B cell (primary cell): Measurements from ENCODE around the gene TBC1D20. TPM values are rescaled to one million over a fixed set of nuclear protein-coding genes. Genes with fewer than 3 reads are reported as not detected.
A peak's percentile ranks its signal among the peaks of the same experiment; 100 is the strongest.

Source experiments
- ATAC-seq: fragments of 200-7000 bp; cut with Tn5 transposase; one replicate; pipeline ENCODE4 v1.10.0; 2021; ENCODE audit warnings: low read depth, mild to moderate bottlenecking, moderate number of reproducible peaks, moderate library complexity
- CTCF ChIA-PET: fragments of 350-600 bp; sonication (Branson Sonifier 250); formaldehyde crosslinking; loops from one replicate; lab custom pipeline; 2021; ENCODE audit warnings: antibody characterized with exemption, inconsistent platforms; lab: Charles Lee
- POLR2A ChIA-PET: fragments of 350-600 bp; sonication (Branson Sonifier 250); formaldehyde crosslinking; loops from one replicate; lab custom pipeline; 2021; ENCODE audit warnings: antibody characterized with exemption; lab: Charles Lee
- DNase-seq: peaks from one replicate; pipeline ENCODE4 v3.0.0; 2013
- H2AFZ ChIP-seq: 2 replicates; pipeline ENCODE4 v1.6.1; 2012; ENCODE audit warnings: mild to moderate bottlenecking, low read depth, low read length; ENCODE audit not compliant: insufficient read depth, poor library complexity, severe bottlenecking
- H3K27ac ChIP-seq, 2 donors: 1 replicate in 1 of 2; 2 replicates in 1 of 2; pipeline ENCODE4 v1.5.1; 2012 to 2013; ENCODE audit warnings: low read length in 2 of 2, mild to moderate bottlenecking in 2 of 2, moderate library complexity in 1 of 2
- H3K27me3 ChIP-seq, 4 experiments: fragments of 200-600 bp in 1 of 4; sonication (generic) in 1 of 4; replicated peaks in 1 of 4; 1 replicate in 2 of 4; 2 replicates in 2 of 4; pipeline versions ENCODE4 v1.6.1 to v1.7.0; 2013 to 2016; ENCODE audit warnings: low read length in 3 of 4, mild to moderate bottlenecking in 2 of 4, mixed read lengths in 1 of 4, moderate library complexity in 1 of 4; ENCODE audit not compliant: insufficient read depth in 4 of 4, control insufficient read depth in 3 of 4; ENCODE audit errors: control extremely low read depth in 1 of 4
- H3K36me3 ChIP-seq, 2 experiments: replicated peaks in 1 of 2; 1 replicate in 1 of 2; 2 replicates in 1 of 2; pipeline versions ENCODE4 v1.6.1 to v1.7.1; 2013; ENCODE audit warnings: low read length in 1 of 2; ENCODE audit not compliant: insufficient read depth in 2 of 2, control insufficient read depth in 1 of 2; ENCODE audit errors: control extremely low read depth in 1 of 2, extremely low read depth in 1 of 2
- H3K4me1 ChIP-seq, 2 donors: fragments of 200-600 bp in 1 of 2; sonication (generic) in 1 of 2; 1 replicate in 1 of 2; 2 replicates in 1 of 2; pipeline versions ENCODE4 v1.5.1 to v1.6.1; 2013 to 2017; ENCODE audit warnings: low read length in 2 of 2; ENCODE audit not compliant: control insufficient read depth in 2 of 2, insufficient read depth in 2 of 2
- H3K4me2 ChIP-seq: replicated peaks from 2 replicates; pipeline ENCODE3; 2012; ENCODE audit warnings: mild to moderate bottlenecking, low read depth, low read length; ENCODE audit not compliant: poor library complexity, severe bottlenecking
- H3K4me3 ChIP-seq, 5 experiments: fragments of 200-600 bp in 1 of 5; sonication (generic) in 1 of 5; 1 replicate in 3 of 5; 2 replicates in 2 of 5; pipeline versions ENCODE4 v1.5.1 to v1.7.0; 2011 to 2016; ENCODE audit warnings: low read length in 4 of 5, mild to moderate bottlenecking in 4 of 5, low read depth in 2 of 5, control low read depth in 1 of 5, moderate library complexity in 1 of 5; ENCODE audit not compliant: insufficient read depth in 1 of 5; ENCODE audit errors: control extremely low read depth in 1 of 5, extremely low read depth in 1 of 5
- H3K79me2 ChIP-seq: fragments of 200-600 bp; sonication (generic); one replicate; pipeline ENCODE4 v1.6.0; 2016; ENCODE audit warnings: low read length; ENCODE audit not compliant: control insufficient read depth, insufficient read depth
- H3K9ac ChIP-seq: fragments of 200-600 bp; sonication (generic); 2 replicates; pipeline ENCODE4 v1.6.1; 2017; ENCODE audit warnings: mild to moderate bottlenecking, low read length, moderate library complexity
- H3K9me3 ChIP-seq, 3 donors: one replicate each; pipeline versions ENCODE4 v1.6.1 to v1.7.1; 2013; ENCODE audit warnings: low read length in 2 of 3; ENCODE audit not compliant: control insufficient read depth in 2 of 3, insufficient read depth in 1 of 3; ENCODE audit errors: control extremely low read depth in 1 of 3
- H4K20me1 ChIP-seq: 2 replicates; pipeline ENCODE4 v1.6.0; 2012; ENCODE audit warnings: mild to moderate bottlenecking, low read length; ENCODE audit not compliant: insufficient read depth, control insufficient read depth, poor library complexity, severe bottlenecking
- H3K27ac Mint-ChIP-seq: one replicate; pipeline ENCODE4 v1.8.0; 2021; ENCODE audit warnings: mixed read lengths
- H3K27me3 Mint-ChIP-seq: one replicate; pipeline ENCODE4 v1.8.0; 2021; ENCODE audit warnings: mixed read lengths
- H3K4me1 Mint-ChIP-seq: one replicate; pipeline ENCODE4 v1.8.0; 2021; ENCODE audit warnings: mixed read lengths
- H3K4me3 Mint-ChIP-seq: one replicate; pipeline ENCODE4 v1.8.0; 2021; ENCODE audit warnings: mixed read lengths
- H3K9me3 Mint-ChIP-seq: one replicate; pipeline ENCODE4 v1.8.0; 2022; ENCODE audit warnings: mixed read lengths; ENCODE audit not compliant: insufficient read depth
- EZH2 ChIP-seq: IDR thresholded peaks from 2 replicates; pipeline ENCODE4 v1.6.1; 2012; ENCODE audit warnings: borderline replicate concordance, low read depth, mild to moderate bottlenecking, moderate library complexity, low read length; ENCODE audit not compliant: insufficient read depth, poor library complexity, severe bottlenecking
- WGBS: methylation state at CpG from one replicate; pipeline ENCODE4 v1.1.5; 2013; ENCODE audit warnings: missing lambda C conversion rate; ENCODE audit not compliant: insufficient coverage; 5-methylcytosine and 5-hydroxymethylcytosine counted together
- intact Hi-C: fragments of 100-400 bp; cut with micrococcal nuclease; formaldehyde crosslinking; loops from one replicate; pipeline ENCODE4 v1.10.0; 2022
- polyA plus RNA-seq: library from polyadenylated mRNA; depleted of rRNA; stranded (reverse); fragments of >200 nt; gene quantifications from 2 replicates; pipeline ENCODE4 v1.2.3, GENCODE V29; 2012
- total RNA-seq, 2 donors: library from RNA; stranded (reverse); fragments of 120-200 nt in 1 of 2; gene quantifications; 1 replicate in 1 of 2; 2 replicates in 1 of 2; pipeline versions ENCODE4 v1.2.3 to v1.2.4, GENCODE V29; 2013 to 2022
- TF ChIP-seq, protein P1 (sequence below): fragments of 200-600 bp; IDR thresholded peaks from one replicate; pipeline ENCODE4 v1.8.0; 2022; ENCODE audit warnings: antibody characterized with exemption, mild to moderate bottlenecking

The TBC1D20 gene
- total and polyA plus RNA-seq, 2 donors (not counting 1 experiment from before 2014, with no cell fraction given), result 31.7 to 40.0 TPM

DNA sequence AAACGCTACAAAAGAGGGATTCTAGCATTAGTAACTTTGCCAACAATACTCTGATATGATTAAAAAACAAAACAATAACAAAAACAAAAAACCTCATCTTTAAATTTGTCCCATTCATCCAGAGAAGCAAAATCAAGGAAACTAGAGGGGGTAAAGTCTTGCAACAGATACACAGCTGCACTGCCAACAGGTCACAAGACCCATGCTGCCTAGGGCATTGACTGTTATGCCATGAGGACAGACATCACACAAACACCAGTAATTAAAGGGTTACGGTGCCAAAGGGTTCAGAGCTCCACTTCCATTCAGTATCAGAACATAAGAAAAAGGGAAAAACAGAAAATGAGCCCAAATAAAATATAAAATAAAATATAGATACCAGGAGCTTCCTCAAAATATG, 1.6 kb downstream of the TBC1D20 start:
- peaks cover 36% of the 10 kb centered on the region for H4K20me1 ChIP-seq
- H3K4me1 ChIP-seq, result peaks cover 14 to 17% of the 10 kb centered on the region in 2 donors
- Mint-ChIP-seq H3K4me1 (peaks cover 40% of the 10 kb centered on the region), H3K27ac (no peak overlapping the region), H3K4me3 (peak overlapping the region; percentile 67), H3K27me3 (no peaks in the 10 kb centered on the region), H3K9me3 (no peaks in the 10 kb centered on the region)
- ChIA-PET POLR2A (interaction anchor here (2.3 kb wide), 1 partner anchor 53 kb away, joined by 7 read pairs; the partner anchor contains the start of gene RBCK1), CTCF (no interaction called here)
- WGBS, result no CpG with 5 or more reads among the region's 2 CpGs
- no peaks in the 10 kb centered on the region for H3K27me3 ChIP-seq
- no peak overlapping the region for H2AFZ ChIP-seq
- peak overlapping the region; percentile 11 for H3K4me2 ChIP-seq
- ATAC-seq, result no peak
- intact Hi-C loops, result no loop called here
- H3K9ac ChIP-seq, result no peak overlapping the region
- no peak overlapping the region for H3K4me3 ChIP-seq
- H3K9me3 ChIP-seq, result no peaks in the 10 kb centered on the region
- DNase-seq, result no peak
- no peak overlapping the region for H3K27ac ChIP-seq
- TF ChIP-seq, protein P1, sequence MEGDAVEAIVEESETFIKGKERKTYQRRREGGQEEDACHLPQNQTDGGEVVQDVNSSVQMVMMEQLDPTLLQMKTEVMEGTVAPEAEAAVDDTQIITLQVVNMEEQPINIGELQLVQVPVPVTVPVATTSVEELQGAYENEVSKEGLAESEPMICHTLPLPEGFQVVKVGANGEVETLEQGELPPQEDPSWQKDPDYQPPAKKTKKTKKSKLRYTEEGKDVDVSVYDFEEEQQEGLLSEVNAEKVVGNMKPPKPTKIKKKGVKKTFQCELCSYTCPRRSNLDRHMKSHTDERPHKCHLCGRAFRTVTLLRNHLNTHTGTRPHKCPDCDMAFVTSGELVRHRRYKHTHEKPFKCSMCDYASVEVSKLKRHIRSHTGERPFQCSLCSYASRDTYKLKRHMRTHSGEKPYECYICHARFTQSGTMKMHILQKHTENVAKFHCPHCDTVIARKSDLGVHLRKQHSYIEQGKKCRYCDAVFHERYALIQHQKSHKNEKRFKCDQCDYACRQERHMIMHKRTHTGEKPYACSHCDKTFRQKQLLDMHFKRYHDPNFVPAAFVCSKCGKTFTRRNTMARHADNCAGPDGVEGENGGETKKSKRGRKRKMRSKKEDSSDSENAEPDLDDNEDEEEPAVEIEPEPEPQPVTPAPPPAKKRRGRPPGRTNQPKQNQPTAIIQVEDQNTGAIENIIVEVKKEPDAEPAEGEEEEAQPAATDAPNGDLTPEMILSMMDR, result no peak
- no peak for TF ChIP-seq EZH2
- H3K79me2 ChIP-seq, result peaks cover 57% of the 10 kb centered on the region
- H3K36me3 ChIP-seq, result no peaks in the 10 kb centered on the region

DNA sequence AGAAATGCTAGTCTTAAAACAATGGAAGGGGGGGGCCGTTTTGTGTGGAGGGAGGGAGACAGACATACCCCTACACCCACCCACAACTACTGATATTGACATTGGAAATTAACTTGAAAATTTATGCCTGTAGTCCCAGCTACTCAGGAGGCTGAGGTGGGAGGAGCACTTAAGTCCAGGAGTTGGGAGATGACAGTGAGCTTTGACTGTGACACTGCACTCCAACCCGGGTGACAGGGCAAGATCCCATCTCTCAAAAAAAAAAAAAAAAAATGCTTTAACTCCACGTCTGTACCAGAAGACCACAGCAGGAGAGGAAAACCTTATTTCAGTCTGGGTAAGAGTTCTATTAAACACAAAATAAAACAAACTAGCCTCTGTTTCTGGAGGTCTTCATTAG, 2.2 kb downstream of the TBC1D20 start:
- H3K4me3 Mint-ChIP-seq, result peak overlapping the region; percentile 37

More for the DNA sequence above, 2.2 kb downstream of the TBC1D20 start:
- Histone ChIP-seq H3K79me2 (peaks cover 62% of the 10 kb centered on the region), H3K27ac (no peak overlapping the region), H3K9ac (no peak overlapping the region), H3K9me3 (no peaks in the 10 kb centered on the region), H3K4me3 (no peak overlapping the region), H3K4me1 (peaks cover 14 to 17% of the 10 kb centered on the region in 2 donors), H3K36me3 (no peaks in the 10 kb centered on the region), H2AFZ (no peak overlapping the region), H3K4me2 (no peak overlapping the region), H3K27me3 (no peaks in the 10 kb centered on the region), H4K20me1 (peaks cover 38% of the 10 kb centered on the region)
- ATAC-seq, result no peak
- intact Hi-C loops, result no loop called here
- no peaks in the 10 kb centered on the region for H3K9me3 Mint-ChIP-seq
- POLR2A ChIA-PET, result no interaction called here
- CTCF ChIA-PET, result interaction anchor here (1.0 kb wide), 1 partner anchor 18 kb away, joined by 6 read pairs; no protein-coding TSS in a partner anchor
- H3K27me3 Mint-ChIP-seq, result no peaks in the 10 kb centered on the region
- no peak for TF ChIP-seq EZH2
- TF ChIP-seq, protein P1, result no peak
- no peak for DNase-seq
- no CpG with 5 or more reads among the region's 3 CpGs for WGBS
- H3K4me1 Mint-ChIP-seq, result peaks cover 40% of the 10 kb centered on the region
- H3K27ac Mint-ChIP-seq, result no peak overlapping the region
